Measurements from ENCODE around the gene RUNX2. TPM values are rescaled to one million over a fixed set of nuclear protein-coding genes. Genes with fewer than 3 reads are reported as not detected.

Gene RUNX2
- total and polyA plus RNA-seq, 5 donors = 0.26 to 0.93 (median 0.39) TPM

- 89% methylated on average over 1 of the region's 1 CpG for WGBS
- ATAC-seq = no peak
- H3K27ac ChIP-seq (ENCODE audit: low read length) = no peak overlapping the region
- H3K4me3 ChIP-seq (ENCODE audit: low read length) = no peak overlapping the region
- no peaks in the 10 kb centered on the region for H3K4me1 ChIP-seq (ENCODE audit: control insufficient read depth, insufficient read depth, low read length)
- H3K27me3 ChIP-seq (ENCODE audit: control insufficient read depth, insufficient read depth) = no peaks in the 10 kb centered on the region
- intact Hi-C loops (cut with DNase I) = no loop called here
- DNase-seq = no peak
- H3K9me3 ChIP-seq (ENCODE audit: control insufficient read depth, low read length) = no peaks in the 10 kb centered on the region
Measured at GRCh38 chr6:45616209-45616608, 288.1 kb downstream of the RUNX2 start.

- H3K4me1 ChIP-seq (ENCODE audit: control insufficient read depth, insufficient read depth, low read length) = no peaks in the 10 kb centered on the region
- H3K27me3 ChIP-seq (ENCODE audit: control insufficient read depth, insufficient read depth) = no peaks in the 10 kb centered on the region
- H3K9me3 ChIP-seq (ENCODE audit: control insufficient read depth, low read length) = no peaks in the 10 kb centered on the region
- no peak overlapping the region for H3K4me3 ChIP-seq (ENCODE audit: low read length)
- intact Hi-C loops (cut with DNase I) = no loop called here
- WGBS = 92% methylated on average over 3 of the region's 3 CpGs
- ATAC-seq (no peak), DNase-seq (no peak)
- no peak overlapping the region for H3K27ac ChIP-seq (ENCODE audit: low read length)
Measured at GRCh38 chr6:45617441-45617840, 289.3 kb downstream of the RUNX2 start.

GRCh38 chr6:45618259-45618658 is 290.1 kb downstream of the RUNX2 start:
- H3K4me1 ChIP-seq (ENCODE audit: control insufficient read depth, insufficient read depth, low read length) = no peaks in the 10 kb centered on the region
- intact Hi-C loops (cut with DNase I) = no loop called here
- no peak for ATAC-seq

GRCh38 chr6:45619211-45619760 is 291.2 kb downstream of the RUNX2 start:
- DNase-seq = no peak
- H3K9me3 ChIP-seq (ENCODE audit: control insufficient read depth, low read length) = no peaks in the 10 kb centered on the region
- no peak overlapping the region for H3K4me3 ChIP-seq (ENCODE audit: low read length)
- H3K4me1 ChIP-seq (ENCODE audit: control insufficient read depth, insufficient read depth, low read length) = no peaks in the 10 kb centered on the region
- 85% methylated on average over 11 of the region's 11 CpGs for WGBS
- H3K27me3 ChIP-seq (ENCODE audit: control insufficient read depth, insufficient read depth) = no peaks in the 10 kb centered on the region
- ATAC-seq = no peak
- intact Hi-C loops (cut with DNase I) = no loop called here
- H3K27ac ChIP-seq (ENCODE audit: low read length) = no peak overlapping the region

More at GRCh38 chr6:45618259-45618658, 290.1 kb downstream of the RUNX2 start:
- H3K27me3 ChIP-seq (ENCODE audit: control insufficient read depth, insufficient read depth) = no peaks in the 10 kb centered on the region
- H3K4me3 ChIP-seq (ENCODE audit: low read length) = no peak overlapping the region
- DNase-seq = no peak
- 96% methylated on average over 2 of the region's 2 CpGs for WGBS
- H3K9me3 ChIP-seq (ENCODE audit: control insufficient read depth, low read length) = no peaks in the 10 kb centered on the region
- H3K27ac ChIP-seq (ENCODE audit: low read length) = no peak overlapping the region

GRCh38 chr6:45619994-45620471 is 291.9 kb downstream of the RUNX2 start:
- intact Hi-C loops (cut with DNase I) = no loop called here
- Histone ChIP-seq H3K4me1 (ENCODE audit: control insufficient read depth, insufficient read depth, low read length) (no peaks in the 10 kb centered on the region), H3K4me3 (ENCODE audit: low read length) (no peak overlapping the region), H3K27ac (ENCODE audit: low read length) (no peak overlapping the region), H3K9me3 (ENCODE audit: control insufficient read depth, low read length) (no peaks in the 10 kb centered on the region), H3K27me3 (ENCODE audit: control insufficient read depth, insufficient read depth) (no peaks in the 10 kb centered on the region)
- ATAC-seq (no peak), DNase-seq (no peak)
- WGBS = 89% methylated on average over 3 of the region's 3 CpGs

GRCh38 chr6:45624228-45624627 is 296.1 kb downstream of the RUNX2 start:
- no peaks in the 10 kb centered on the region for H3K4me1 ChIP-seq (ENCODE audit: control insufficient read depth, insufficient read depth, low read length)
- H3K27me3 ChIP-seq (ENCODE audit: control insufficient read depth, insufficient read depth) = no peaks in the 10 kb centered on the region
- DNase-seq (no peak), ATAC-seq (no peak)
- no peak overlapping the region for H3K4me3 ChIP-seq (ENCODE audit: low read length)
- intact Hi-C loops (cut with DNase I) = no loop called here
- no peaks in the 10 kb centered on the region for H3K9me3 ChIP-seq (ENCODE audit: control insufficient read depth, low read length)
- WGBS = 98% methylated on average over 4 of the region's 4 CpGs
- H3K27ac ChIP-seq (ENCODE audit: low read length) = no peak overlapping the region

GRCh38 chr6:45625191-45625664 is 297.1 kb downstream of the RUNX2 start:
- DNase-seq (no peak), ATAC-seq (no peak)
- no peak overlapping the region for H3K4me3 ChIP-seq (ENCODE audit: low read length)
- no peaks in the 10 kb centered on the region for H3K4me1 ChIP-seq (ENCODE audit: control insufficient read depth, insufficient read depth, low read length)
- intact Hi-C loops (cut with DNase I) = no loop called here
- no peaks in the 10 kb centered on the region for H3K27me3 ChIP-seq (ENCODE audit: control insufficient read depth, insufficient read depth)
- H3K27ac ChIP-seq (ENCODE audit: low read length) = no peak overlapping the region
- 85% methylated on average over 5 of the region's 5 CpGs for WGBS
- H3K9me3 ChIP-seq (ENCODE audit: control insufficient read depth, low read length) = no peaks in the 10 kb centered on the region

GRCh38 chr6:45626087-45626891 is 298.2 kb downstream of the RUNX2 start:
- Histone ChIP-seq H3K27me3 (ENCODE audit: control insufficient read depth, insufficient read depth) (no peaks in the 10 kb centered on the region), H3K9me3 (ENCODE audit: control insufficient read depth, low read length) (no peaks in the 10 kb centered on the region), H3K4me3 (ENCODE audit: low read length) (no peak overlapping the region), H3K4me1 (ENCODE audit: control insufficient read depth, insufficient read depth, low read length) (no peaks in the 10 kb centered on the region), H3K27ac (ENCODE audit: low read length) (no peak overlapping the region)
- WGBS = 73% methylated on average over 5 of the region's 5 CpGs
- ATAC-seq (no peak), DNase-seq (no peak)
- intact Hi-C loops (cut with DNase I) = no loop called here

GRCh38 chr6:45630314-45630713 is 302.2 kb downstream of the RUNX2 start:
- no peak for DNase-seq
- WGBS = 85% methylated on average over 2 of the region's 2 CpGs
- no peaks in the 10 kb centered on the region for H3K4me1 ChIP-seq (ENCODE audit: control insufficient read depth, insufficient read depth, low read length)
- H3K27ac ChIP-seq (ENCODE audit: low read length) = no peak overlapping the region
- intact Hi-C loops (cut with DNase I) = no loop called here
- no peaks in the 10 kb centered on the region for H3K9me3 ChIP-seq (ENCODE audit: control insufficient read depth, low read length)
- no peak for ATAC-seq
- no peaks in the 10 kb centered on the region for H3K27me3 ChIP-seq (ENCODE audit: control insufficient read depth, insufficient read depth)
- H3K4me3 ChIP-seq (ENCODE audit: low read length) = no peak overlapping the region

GRCh38 chr6:45630801-45631200 is 302.7 kb downstream of the RUNX2 start:
- H3K4me3 ChIP-seq (ENCODE audit: low read length) = no peak overlapping the region
- ATAC-seq = no peak
- no peak overlapping the region for H3K27ac ChIP-seq (ENCODE audit: low read length)
- no peaks in the 10 kb centered on the region for H3K27me3 ChIP-seq (ENCODE audit: control insufficient read depth, insufficient read depth)
- H3K4me1 ChIP-seq (ENCODE audit: control insufficient read depth, insufficient read depth, low read length) = no peaks in the 10 kb centered on the region
- no peaks in the 10 kb centered on the region for H3K9me3 ChIP-seq (ENCODE audit: control insufficient read depth, low read length)
- no peak for DNase-seq
- WGBS = 76% methylated on average over 4 of the region's 4 CpGs
- intact Hi-C loops (cut with DNase I) = no loop called here

GRCh38 chr6:45631396-45631795 is 303.3 kb downstream of the RUNX2 start:
- DNase-seq (no peak), ATAC-seq (no peak)
- no peaks in the 10 kb centered on the region for H3K4me1 ChIP-seq (ENCODE audit: control insufficient read depth, insufficient read depth, low read length)
- H3K4me3 ChIP-seq (ENCODE audit: low read length) = no peak overlapping the region
- 81% methylated on average over 3 of the region's 3 CpGs for WGBS
- H3K27ac ChIP-seq (ENCODE audit: low read length) = no peak overlapping the region
- no peaks in the 10 kb centered on the region for H3K9me3 ChIP-seq (ENCODE audit: control insufficient read depth, low read length)
- no peaks in the 10 kb centered on the region for H3K27me3 ChIP-seq (ENCODE audit: control insufficient read depth, insufficient read depth)
- intact Hi-C loops (cut with DNase I) = no loop called here

Data from right cardiac atrium (tissue), 5 donors.